Activated CD8-positive, alpha-beta memory T cell treated with anti-CD3 and anti-CD28 coated beads for 1 hour (primary cell): Measurements from ENCODE around the gene OR5A2.
"Not testable (repeated sequence)": the region's sequence is repeated elsewhere in the genome, so short reads cannot be mapped to it uniquely, and the experiment has no call there.

Source experiments
- DNase-seq, 2 donors: peaks; one replicate each; pipeline ENCODE4 v3.0.0-alpha.2; 2020; ENCODE audit warnings: low read depth in 1 of 2; ENCODE audit errors: extremely low read depth in 1 of 2

Gene OR5A2

DNA sequence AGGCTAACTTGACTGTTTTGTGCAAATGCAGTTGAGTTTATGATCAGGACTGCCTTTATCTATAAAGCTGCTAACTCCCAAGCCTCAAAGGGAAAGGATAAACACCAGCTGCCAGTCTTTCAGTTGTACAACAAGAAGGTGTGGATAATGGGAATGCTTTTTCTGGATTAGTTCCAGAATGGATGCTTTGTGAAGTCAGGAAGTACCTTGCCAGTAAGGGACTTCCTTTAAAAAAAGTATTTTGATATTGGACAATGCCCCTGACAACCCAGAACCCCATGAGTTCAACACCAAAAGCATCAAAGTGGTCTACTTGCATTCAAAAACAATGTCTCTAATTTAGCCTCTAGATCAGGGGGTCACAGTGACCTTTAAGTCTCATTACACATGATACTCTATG lies 32.0 kb downstream of the OR5A2 start:
- no peak for DNase-seq

GRCh38 chr11:59380263-59381059 lies 45.8 kb downstream of the OR5A2 start:
- DNase-seq, result no peak

DNA sequence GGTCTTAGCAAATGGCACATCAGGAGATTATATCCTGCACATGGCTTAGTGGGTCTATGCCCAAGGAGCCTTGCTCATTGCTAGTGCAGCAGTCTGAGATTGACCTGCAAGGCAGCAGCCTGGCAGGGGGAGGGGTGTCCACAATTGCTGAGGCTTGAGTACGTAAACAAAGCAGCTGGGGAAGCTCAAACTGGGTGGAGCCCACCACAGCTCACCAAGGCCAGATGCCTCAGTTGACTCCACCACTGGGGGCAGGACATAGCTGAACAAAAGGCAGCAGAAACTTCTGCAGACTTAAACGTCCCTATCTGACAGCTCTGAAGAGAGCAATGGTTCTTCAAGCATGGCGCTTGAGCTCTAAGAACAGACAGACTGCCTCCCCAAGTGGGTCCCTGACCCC lies 53.9 kb downstream of the OR5A2 start:
- not testable (repeated sequence) for DNase-seq

- no peak for DNase-seq
Observed at GRCh38 chr11:59368238-59369022, 57.8 kb downstream of the OR5A2 start.
